AG09309 (cell line): Measurements from ENCODE around the gene PCDH1.

Experiments
- DNase-seq: peaks from one replicate; pipeline ENCODE4 v3.0.0-alpha.2; 2010; ENCODE audit warnings: low read depth
- H3K4me3 ChIP-seq: 2 replicates; pipeline ENCODE4 v1.5.1; 2011; ENCODE audit warnings: mild to moderate bottlenecking, low read depth, low read length, moderate library complexity; ENCODE audit not compliant: control insufficient read depth
- TF ChIP-seq, protein P1 (sequence below): IDR thresholded peaks from 2 replicates; pipeline ENCODE4 v1.5.1; 2011; ENCODE audit warnings: mild to moderate bottlenecking, low read depth, low read length, inconsistent platforms; ENCODE audit not compliant: insufficient read depth, control insufficient read depth; ENCODE audit errors: missing control alignments

PCDH1 gene

DNA sequence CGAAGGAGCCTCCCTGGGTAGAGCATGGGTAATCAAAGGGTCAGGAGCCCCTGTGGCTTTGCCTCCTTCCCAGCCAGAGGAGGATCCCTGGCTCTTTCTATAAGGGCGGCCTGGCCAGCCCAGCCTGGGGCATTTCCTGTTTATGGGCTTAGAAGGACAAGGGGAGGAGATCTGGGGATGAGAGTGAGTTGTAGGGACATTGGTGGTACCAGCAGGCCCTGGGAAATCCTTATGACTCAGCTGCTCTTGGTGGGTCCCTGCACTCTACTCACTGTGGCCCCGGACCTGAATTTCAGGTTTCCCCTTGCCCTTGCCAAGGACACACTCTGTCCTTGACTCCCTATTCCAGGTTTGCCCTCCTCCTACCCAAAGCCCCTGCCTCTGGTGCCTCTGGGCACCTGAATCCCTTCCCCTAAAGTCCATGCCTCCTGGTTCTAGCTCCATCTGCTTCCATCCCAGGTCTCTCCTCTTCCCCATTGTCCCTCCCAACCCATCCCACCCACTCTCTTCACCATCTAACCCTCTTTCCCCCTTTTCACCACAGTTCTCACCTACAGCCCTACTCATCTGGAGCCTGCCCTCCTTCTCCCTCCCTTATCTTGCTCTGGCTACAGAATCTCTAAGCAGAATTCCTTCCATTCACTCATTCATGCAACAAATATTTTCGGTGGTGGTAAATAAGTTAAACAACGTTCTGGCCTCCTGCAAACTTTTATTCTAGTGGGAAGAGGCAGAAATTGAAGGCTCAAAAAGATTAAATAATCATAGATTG lies 34.9 kb downstream of the PCDH1 start:
- no peak for DNase-seq
- no peak overlapping the region for H3K4me3 ChIP-seq

DNA sequence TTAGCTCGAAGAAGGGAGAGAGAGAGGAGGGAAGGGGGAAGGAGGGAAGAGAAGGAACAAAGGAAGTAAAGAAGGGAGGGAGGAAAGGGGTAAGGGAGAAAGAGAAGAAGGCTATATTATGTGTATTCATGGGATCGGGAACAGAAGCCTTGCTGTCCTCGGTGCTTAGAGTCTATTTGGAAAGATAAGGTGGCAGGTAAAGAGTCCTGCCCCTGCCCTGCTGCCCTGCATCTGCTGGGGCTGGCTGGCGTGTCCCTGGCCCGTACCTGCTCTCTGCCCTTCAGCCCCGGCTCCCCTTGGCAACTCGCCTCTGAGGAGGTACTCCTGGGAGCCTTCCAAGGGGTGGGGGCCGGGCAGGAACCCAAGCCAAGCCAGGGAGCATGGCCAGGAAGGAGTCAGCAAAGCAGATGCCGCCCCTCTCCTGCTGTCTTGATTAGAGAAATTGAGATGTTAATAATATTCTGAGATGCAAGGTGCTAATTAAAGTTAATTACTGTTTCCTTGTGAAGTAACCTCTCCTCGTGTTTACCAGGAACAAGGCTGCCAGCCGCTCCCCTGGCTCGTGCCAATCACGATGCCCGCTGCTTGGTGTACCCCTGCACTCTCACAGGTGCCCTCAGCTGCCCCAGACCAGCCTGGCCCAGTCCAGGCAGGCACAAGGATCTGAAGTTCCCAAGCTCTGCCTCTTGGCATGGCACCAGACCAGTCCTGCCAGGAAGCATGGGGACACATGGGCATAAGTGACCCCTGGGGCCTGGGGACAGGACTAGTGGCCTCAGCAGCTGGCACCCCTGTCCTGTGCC lies 36.6 kb downstream of the PCDH1 start:
- TF ChIP-seq, protein P1, sequence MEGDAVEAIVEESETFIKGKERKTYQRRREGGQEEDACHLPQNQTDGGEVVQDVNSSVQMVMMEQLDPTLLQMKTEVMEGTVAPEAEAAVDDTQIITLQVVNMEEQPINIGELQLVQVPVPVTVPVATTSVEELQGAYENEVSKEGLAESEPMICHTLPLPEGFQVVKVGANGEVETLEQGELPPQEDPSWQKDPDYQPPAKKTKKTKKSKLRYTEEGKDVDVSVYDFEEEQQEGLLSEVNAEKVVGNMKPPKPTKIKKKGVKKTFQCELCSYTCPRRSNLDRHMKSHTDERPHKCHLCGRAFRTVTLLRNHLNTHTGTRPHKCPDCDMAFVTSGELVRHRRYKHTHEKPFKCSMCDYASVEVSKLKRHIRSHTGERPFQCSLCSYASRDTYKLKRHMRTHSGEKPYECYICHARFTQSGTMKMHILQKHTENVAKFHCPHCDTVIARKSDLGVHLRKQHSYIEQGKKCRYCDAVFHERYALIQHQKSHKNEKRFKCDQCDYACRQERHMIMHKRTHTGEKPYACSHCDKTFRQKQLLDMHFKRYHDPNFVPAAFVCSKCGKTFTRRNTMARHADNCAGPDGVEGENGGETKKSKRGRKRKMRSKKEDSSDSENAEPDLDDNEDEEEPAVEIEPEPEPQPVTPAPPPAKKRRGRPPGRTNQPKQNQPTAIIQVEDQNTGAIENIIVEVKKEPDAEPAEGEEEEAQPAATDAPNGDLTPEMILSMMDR = no peak
- no peak for DNase-seq
- H3K4me3 ChIP-seq = no peak overlapping the region

More for the DNA sequence above, 34.9 kb downstream of the PCDH1 start:
- TF ChIP-seq, protein P1 = no peak

DNA sequence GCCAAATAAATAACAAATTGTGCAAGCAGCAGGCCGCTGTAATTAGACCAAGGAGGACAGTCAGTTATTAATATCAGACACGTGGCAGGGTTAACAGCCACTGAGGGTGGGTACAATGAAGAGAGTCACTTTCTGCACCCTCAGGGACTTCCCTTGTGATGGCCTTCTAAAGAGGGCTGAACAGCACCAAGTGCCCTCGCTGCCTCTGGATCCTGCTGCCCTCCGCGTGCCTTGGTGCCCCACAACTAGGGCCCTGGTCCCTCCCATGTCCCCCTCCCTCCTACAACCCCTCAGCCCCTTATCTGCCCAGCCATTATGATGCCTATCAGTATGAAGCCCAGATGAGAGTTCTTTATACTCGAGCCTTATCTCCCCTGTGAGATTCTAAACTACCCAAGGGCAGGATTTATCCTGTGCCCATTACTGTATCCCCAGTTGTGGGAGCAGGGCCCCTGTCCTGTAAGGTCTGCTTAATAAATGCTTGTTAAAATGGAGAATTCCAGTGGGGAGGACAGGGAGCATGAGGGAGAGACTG lies 37.3 kb downstream of the PCDH1 start:
- no peak for DNase-seq

DNA sequence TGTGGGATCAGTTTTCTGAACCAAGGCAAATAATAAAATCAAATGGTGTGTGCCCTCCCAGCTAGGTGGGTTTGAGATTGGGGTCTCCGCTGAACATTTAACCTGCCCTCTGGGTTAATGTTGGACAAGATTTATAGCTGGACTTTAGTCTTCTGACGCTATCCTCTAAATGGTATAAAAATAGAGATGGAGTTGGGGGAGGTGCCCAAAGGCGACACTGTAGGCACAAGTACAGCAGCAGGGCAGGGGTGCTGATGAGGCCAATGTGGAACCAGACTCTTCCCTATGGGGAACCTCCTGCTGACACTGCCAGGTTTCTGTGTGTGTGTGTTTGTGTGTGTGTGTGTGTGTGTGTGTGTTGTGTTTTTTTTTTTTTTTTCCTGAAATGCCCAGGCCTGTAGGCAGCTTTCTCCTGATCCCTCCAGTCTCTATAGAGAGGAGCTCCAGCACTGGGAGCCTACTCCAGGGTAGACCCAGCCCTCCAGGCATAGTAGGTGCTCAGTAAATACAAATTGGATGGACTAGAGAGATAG lies 37.9 kb downstream of the PCDH1 start:
- no peak overlapping the region for H3K4me3 ChIP-seq
- TF ChIP-seq, protein P1 = no peak

More for the DNA sequence above, 37.3 kb downstream of the PCDH1 start:
- TF ChIP-seq, protein P1 = no peak
- H3K4me3 ChIP-seq = no peak overlapping the region

DNA sequence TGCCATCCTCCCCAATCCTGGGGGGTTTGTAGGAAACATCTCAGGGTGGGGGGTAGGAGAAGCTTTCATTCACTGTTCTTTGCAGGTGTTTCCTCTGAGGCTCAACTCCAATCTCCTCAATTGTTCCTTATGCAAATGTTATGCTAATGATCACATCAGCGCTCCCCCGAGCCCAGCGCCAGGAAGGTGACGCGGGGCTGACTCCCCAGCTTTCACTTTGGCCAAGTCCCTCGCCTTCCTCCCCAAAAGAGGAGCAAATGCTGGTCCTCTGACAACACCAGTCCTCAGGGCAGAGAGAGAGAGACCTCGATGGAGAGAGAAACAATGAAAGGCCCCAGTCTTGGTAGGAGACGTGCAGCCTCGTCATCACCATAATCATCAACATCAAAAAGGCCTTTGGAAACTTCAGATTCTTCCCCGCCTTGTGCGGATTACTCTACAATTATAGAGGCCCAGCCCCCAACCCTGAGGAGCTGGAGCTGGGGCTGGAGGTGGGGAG lies 39.1 kb downstream of the PCDH1 start:
- H3K4me3 ChIP-seq = no peak overlapping the region
- DNase-seq = no peak

More for the DNA sequence above, 37.9 kb downstream of the PCDH1 start:
- DNase-seq = no peak

DNA sequence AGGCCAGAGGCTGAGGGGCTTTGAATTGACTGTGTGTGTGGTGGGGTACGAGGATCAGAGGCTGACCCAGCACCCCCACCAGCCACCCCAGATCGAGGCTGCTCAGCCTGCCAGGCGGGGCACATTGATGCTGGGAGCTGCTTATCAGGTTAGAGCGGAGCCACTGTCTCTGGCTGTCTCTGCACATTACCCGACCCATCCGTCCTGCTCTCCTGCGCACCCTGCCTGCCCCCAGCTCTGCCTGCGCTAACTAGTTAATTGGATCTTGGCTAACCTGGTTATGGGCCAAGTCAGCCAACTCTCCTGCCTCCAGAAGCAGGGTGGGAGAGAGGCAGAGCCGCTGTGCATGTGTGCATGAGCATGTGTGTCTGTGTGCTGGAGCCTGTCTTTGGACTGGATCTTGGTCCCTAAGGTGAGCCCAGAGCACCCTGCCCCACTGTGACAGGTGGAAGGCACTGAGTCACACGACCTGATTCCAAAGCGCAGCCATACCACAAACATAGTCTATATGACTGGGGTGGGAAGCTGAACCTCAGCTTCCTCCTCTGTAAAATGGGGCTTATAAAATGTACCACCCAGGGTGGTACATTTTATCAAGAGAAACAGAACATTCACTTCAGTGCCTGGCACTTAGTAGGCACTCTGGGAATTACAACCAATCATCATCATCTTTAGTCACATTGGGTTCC lies 39.7 kb downstream of the PCDH1 start:
- no peak overlapping the region for H3K4me3 ChIP-seq
- DNase-seq = no peak
- TF ChIP-seq, protein P1 = no peak

More for the DNA sequence above, 39.1 kb downstream of the PCDH1 start:
- TF ChIP-seq, protein P1 = no peak
